GM19452 (cell line): ENCODE measurements around the gene PHACTR3.
A peak's percentile ranks its signal among the peaks of the same experiment; 100 is the strongest.

Experiments used
- ATAC-seq: cut with Tn5 transposase; IDR thresholded peaks from one replicate; pipeline ENCODE4 v1.9.1; 2021; ENCODE audit not compliant: unreplicated experiment

Gene PHACTR3

GRCh38 chr20:59746155-59746554 lies 141.8 kb downstream of the PHACTR3 start:
- ATAC-seq, result no peak

- no peak for ATAC-seq
Observed at GRCh38 chr20:59747671-59748515, 143.6 kb downstream of the PHACTR3 start.

GRCh38 chr20:59748619-59749191 lies 144.4 kb downstream of the PHACTR3 start:
- no peak for ATAC-seq

GRCh38 chr20:59749301-59749700 lies 145.0 kb downstream of the PHACTR3 start:
- no peak for ATAC-seq

GRCh38 chr20:59750209-59750840 lies 146.0 kb downstream of the PHACTR3 start:
- no peak for ATAC-seq

- no peak for ATAC-seq
Observed at GRCh38 chr20:59751075-59751711, 146.9 kb downstream of the PHACTR3 start.

GRCh38 chr20:59752101-59752586 lies 147.8 kb downstream of the PHACTR3 start:
- ATAC-seq, result peak; percentile 79

- peak; percentile 44 for ATAC-seq
Observed at GRCh38 chr20:59752704-59753460, 148.5 kb downstream of the PHACTR3 start.

- ATAC-seq, result no peak
Observed at GRCh38 chr20:59753836-59754235, 149.5 kb downstream of the PHACTR3 start.

- no peak for ATAC-seq
Observed at GRCh38 chr20:59754551-59754950, 150.2 kb downstream of the PHACTR3 start.

- ATAC-seq, result no peak
Observed at GRCh38 chr20:59756241-59756640, 151.9 kb downstream of the PHACTR3 start.

GRCh38 chr20:59764037-59764436 lies 159.7 kb downstream of the PHACTR3 start:
- ATAC-seq, result no peak

- ATAC-seq, result no peak
Observed at GRCh38 chr20:59765599-59766177, 161.3 kb downstream of the PHACTR3 start.

GRCh38 chr20:59767656-59768055 lies 163.3 kb downstream of the PHACTR3 start:
- no peak for ATAC-seq

GRCh38 chr20:59770270-59770669 lies 165.9 kb downstream of the PHACTR3 start:
- no peak for ATAC-seq

- ATAC-seq, result no peak
Observed at GRCh38 chr20:59770851-59771250, 166.5 kb downstream of the PHACTR3 start.

GRCh38 chr20:59771506-59772372 lies 167.4 kb downstream of the PHACTR3 start:
- no peak for ATAC-seq

GRCh38 chr20:59772373-59772705 lies 168.0 kb downstream of the PHACTR3 start:
- ATAC-seq, result no peak
